Activated B cell treated with CpG ODN at 0.5 μM for 24 hours (primary cell): ENCODE results near the gene ROBO2. TPM values are rescaled to one million over a fixed set of nuclear protein-coding genes. Genes with fewer than 3 reads are reported as not detected.

Experiments
- ATAC-seq: fragments of 200-7000 bp; cut with Tn5 transposase; one replicate; pipeline ENCODE4 v1.10.0; 2021; ENCODE audit warnings: low read depth, mild to moderate bottlenecking, moderate library complexity
- CTCF ChIA-PET: fragments of 350-600 bp; sonication (Branson Sonifier 250); formaldehyde crosslinking; loops from one replicate; lab custom pipeline; 2021; ENCODE audit warnings: antibody characterized with exemption; lab: Charles Lee
- POLR2A ChIA-PET: fragments of 350-600 bp; sonication (Branson Sonifier 250); formaldehyde crosslinking; loops from one replicate; lab custom pipeline; 2021; ENCODE audit warnings: antibody characterized with exemption; lab: Charles Lee
- DNase-seq: peaks from one replicate; pipeline ENCODE4 v3.0.0; 2022
- H3K27ac Mint-ChIP-seq: one replicate; pipeline ENCODE4 v1.8.0; 2020; ENCODE audit warnings: mixed read lengths
- H3K27me3 Mint-ChIP-seq: one replicate; pipeline ENCODE4 v1.8.0; 2021; ENCODE audit warnings: mixed read lengths
- H3K36me3 Mint-ChIP-seq: one replicate; pipeline ENCODE4 v1.8.0; 2021; ENCODE audit warnings: low read depth, mixed read lengths
- H3K4me1 Mint-ChIP-seq: one replicate; pipeline ENCODE4 v1.8.0; 2021; ENCODE audit warnings: mixed read lengths
- H3K4me3 Mint-ChIP-seq: one replicate; pipeline ENCODE4 v1.8.0; 2020; ENCODE audit warnings: mild to moderate bottlenecking, mixed read lengths
- H3K9me3 Mint-ChIP-seq: one replicate; pipeline ENCODE4 v1.8.0; 2020; ENCODE audit warnings: mixed read lengths
- CTCF ChIP-seq: fragments of 200-600 bp; IDR thresholded peaks from one replicate; pipeline ENCODE4 v1.8.0; 2022; ENCODE audit warnings: antibody characterized with exemption, mild to moderate bottlenecking
- intact Hi-C: fragments of 100-400 bp; cut with micrococcal nuclease; formaldehyde crosslinking; loops from one replicate; pipeline ENCODE4 v1.15.1; 2024
- total RNA-seq: library from RNA; stranded (reverse); gene quantifications from 2 replicates; pipeline ENCODE4 v1.2.3, GENCODE V29; 2022

Gene ROBO2
- total RNA-seq, 1 donor from 2014 or later, result not detected

GRCh38 chr3:77160931-77161497 lies 121.1 kb downstream of the ROBO2 start:
- H3K4me3 Mint-ChIP-seq, result no peak overlapping the region
- no peak overlapping the region for H3K27ac Mint-ChIP-seq
- H3K4me1 Mint-ChIP-seq, result no peaks in the 10 kb centered on the region
- H3K27me3 Mint-ChIP-seq, result no peaks in the 10 kb centered on the region
- H3K9me3 Mint-ChIP-seq, result peaks cover 3% of the 10 kb centered on the region
- H3K36me3 Mint-ChIP-seq, result no peaks in the 10 kb centered on the region
- ATAC-seq (no peak), DNase-seq (no peak)
- POLR2A ChIA-PET, result no interaction called here
- intact Hi-C loops, result no loop called here
- TF ChIP-seq CTCF, result no peak
- CTCF ChIA-PET, result no interaction called here

GRCh38 chr3:77169823-77170222 lies 129.9 kb downstream of the ROBO2 start:
- H3K4me1 Mint-ChIP-seq, result no peaks in the 10 kb centered on the region
- H3K27ac Mint-ChIP-seq, result no peak overlapping the region
- intact Hi-C loops, result no loop called here
- ATAC-seq, result no peak
- ChIA-PET POLR2A (no interaction called here), CTCF (no interaction called here)
- no peaks in the 10 kb centered on the region for H3K36me3 Mint-ChIP-seq
- H3K4me3 Mint-ChIP-seq, result no peak overlapping the region
- H3K27me3 Mint-ChIP-seq, result no peaks in the 10 kb centered on the region
- peaks cover 5% of the 10 kb centered on the region for H3K9me3 Mint-ChIP-seq
- no peak for TF ChIP-seq CTCF
- DNase-seq, result no peak

GRCh38 chr3:77171026-77171425 lies 131.1 kb downstream of the ROBO2 start:
- ChIA-PET POLR2A (no interaction called here), CTCF (no interaction called here)
- H3K9me3 Mint-ChIP-seq, result peaks cover 3% of the 10 kb centered on the region
- ATAC-seq (no peak), DNase-seq (no peak)
- no peak for TF ChIP-seq CTCF
- intact Hi-C loops, result no loop called here
- H3K36me3 Mint-ChIP-seq, result no peaks in the 10 kb centered on the region
- no peaks in the 10 kb centered on the region for H3K27me3 Mint-ChIP-seq
- no peak overlapping the region for H3K4me3 Mint-ChIP-seq
- no peak overlapping the region for H3K27ac Mint-ChIP-seq
- H3K4me1 Mint-ChIP-seq, result no peaks in the 10 kb centered on the region

- H3K4me3 Mint-ChIP-seq, result no peak overlapping the region
- H3K27me3 Mint-ChIP-seq, result no peaks in the 10 kb centered on the region
- no peaks in the 10 kb centered on the region for H3K4me1 Mint-ChIP-seq
- no peak overlapping the region for H3K27ac Mint-ChIP-seq
- no peaks in the 10 kb centered on the region for H3K9me3 Mint-ChIP-seq
- no peak for TF ChIP-seq CTCF
- DNase-seq (no peak), ATAC-seq (no peak)
- ChIA-PET POLR2A (no interaction called here), CTCF (no interaction called here)
- intact Hi-C loops, result no loop called here
- no peaks in the 10 kb centered on the region for H3K36me3 Mint-ChIP-seq
Observed at GRCh38 chr3:77179762-77180161, 139.9 kb downstream of the ROBO2 start.

- H3K27me3 Mint-ChIP-seq, result no peaks in the 10 kb centered on the region
- DNase-seq (no peak), ATAC-seq (no peak)
- ChIA-PET CTCF (no interaction called here), POLR2A (no interaction called here)
- no peak for TF ChIP-seq CTCF
- H3K27ac Mint-ChIP-seq, result no peak overlapping the region
- H3K36me3 Mint-ChIP-seq, result no peaks in the 10 kb centered on the region
- no peak overlapping the region for H3K4me3 Mint-ChIP-seq
- H3K4me1 Mint-ChIP-seq, result no peaks in the 10 kb centered on the region
- intact Hi-C loops, result no loop called here
- H3K9me3 Mint-ChIP-seq, result no peaks in the 10 kb centered on the region
Observed at GRCh38 chr3:77182341-77182740, 142.4 kb downstream of the ROBO2 start.
